ENCODE data around the gene MITF. TPM values are rescaled to one million over a fixed set of nuclear protein-coding genes. Genes with fewer than 3 reads are reported as not detected.
"Not testable (repeated sequence)": the region's sequence is repeated elsewhere in the genome, so short reads cannot be mapped to it uniquely, and the experiment has no call there.

Gene MITF
- total and polyA plus RNA-seq, 2 donors = 13.3 to 13.6 TPM

DNA sequence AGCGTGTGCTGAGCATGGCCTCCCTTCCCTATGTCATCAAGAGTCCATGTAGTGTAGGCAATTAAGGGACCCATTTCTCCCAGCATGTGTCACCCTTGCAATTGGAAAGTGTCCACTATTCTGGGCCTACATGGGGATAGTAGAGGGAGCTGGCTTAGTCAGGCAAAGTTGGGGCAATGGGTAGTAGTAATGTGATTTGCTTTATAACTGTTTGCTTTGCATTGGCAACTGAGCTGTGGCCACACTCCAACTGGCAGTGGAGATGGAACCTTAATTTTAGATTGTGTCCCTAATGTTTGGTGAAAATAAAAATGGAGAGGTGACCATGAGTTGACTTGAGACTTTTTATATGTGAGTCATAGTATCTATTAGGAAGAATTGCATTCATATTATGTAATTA is 162.5 kb downstream of the MITF start:
- no peaks in the 10 kb centered on the region for H3K36me3 ChIP-seq (ENCODE audit: insufficient read depth)
- no peak for DNase-seq (ENCODE audit: extremely low spot score)
- no peaks in the 10 kb centered on the region for H3K4me1 ChIP-seq (ENCODE audit: insufficient read depth)
- 98% methylated on average over 1 of the region's 1 CpG for WGBS
- no peak overlapping the region for H3K27ac ChIP-seq (ENCODE audit: low read depth)
- H3K4me3 ChIP-seq (ENCODE audit: low read depth, low read length) = no peak overlapping the region

DNA sequence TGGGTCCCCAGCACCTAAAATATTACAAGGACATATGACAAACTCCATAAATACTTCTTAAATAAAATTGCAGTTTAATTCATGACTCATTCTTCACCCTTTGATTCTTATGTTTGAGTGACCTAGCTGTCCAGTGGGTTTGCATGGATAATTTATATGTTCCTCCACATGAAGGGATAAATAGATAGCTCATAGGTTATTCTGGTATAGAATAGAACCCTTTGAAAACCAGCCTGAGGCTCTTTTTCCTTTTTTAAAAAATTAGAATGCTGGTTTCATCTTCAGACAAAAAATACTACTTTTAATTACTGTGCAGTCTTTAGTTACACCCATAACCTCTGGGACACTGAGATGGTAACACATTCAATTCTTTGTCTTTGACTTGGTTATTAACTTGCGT is 163.1 kb downstream of the MITF start:
- no peak overlapping the region for H3K4me3 ChIP-seq (ENCODE audit: low read depth, low read length)
- 96% methylated on average over 1 of the region's 1 CpG for WGBS
- H3K36me3 ChIP-seq (ENCODE audit: insufficient read depth) = no peaks in the 10 kb centered on the region
- H3K27ac ChIP-seq (ENCODE audit: low read depth) = no peak overlapping the region
- no peak for DNase-seq (ENCODE audit: extremely low spot score)
- no peaks in the 10 kb centered on the region for H3K4me1 ChIP-seq (ENCODE audit: insufficient read depth)

DNA sequence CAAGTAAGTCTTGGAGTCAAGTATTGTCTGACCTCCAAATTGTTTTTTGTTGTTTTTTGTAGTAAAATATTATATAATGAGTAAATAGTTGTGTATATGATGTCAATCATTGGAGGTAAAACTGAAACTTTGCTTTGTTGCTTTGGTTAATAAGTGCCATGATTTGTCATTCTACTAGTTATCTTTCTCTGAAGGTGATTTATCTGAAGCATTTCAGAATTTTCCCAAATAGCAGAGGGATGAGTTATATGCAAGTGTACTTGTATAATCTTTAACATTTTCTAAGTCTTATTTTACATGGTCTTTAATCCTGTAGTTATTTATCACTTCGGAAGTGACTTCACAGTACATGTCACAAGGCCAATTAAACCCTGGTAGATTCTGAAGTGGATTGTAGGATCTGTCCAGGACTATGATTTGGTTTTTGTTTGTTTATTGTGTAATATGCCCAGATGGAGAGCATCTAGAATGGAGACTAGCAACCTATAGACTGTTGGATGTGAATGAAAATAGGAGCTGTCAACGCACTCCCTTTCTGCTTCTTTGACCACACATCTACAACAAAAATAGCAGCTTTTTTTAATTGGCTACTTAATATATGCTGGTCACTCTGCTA is 167.2 kb downstream of the MITF start:
- H3K27ac ChIP-seq (ENCODE audit: low read depth) = no peak overlapping the region
- H3K4me3 ChIP-seq (ENCODE audit: low read depth, low read length) = no peak overlapping the region
- no peak for DNase-seq (ENCODE audit: extremely low spot score)
- no peaks in the 10 kb centered on the region for H3K36me3 ChIP-seq (ENCODE audit: insufficient read depth)
- WGBS = 96% methylated on average over 2 of the region's 2 CpGs
- no peaks in the 10 kb centered on the region for H3K4me1 ChIP-seq (ENCODE audit: insufficient read depth)

DNA sequence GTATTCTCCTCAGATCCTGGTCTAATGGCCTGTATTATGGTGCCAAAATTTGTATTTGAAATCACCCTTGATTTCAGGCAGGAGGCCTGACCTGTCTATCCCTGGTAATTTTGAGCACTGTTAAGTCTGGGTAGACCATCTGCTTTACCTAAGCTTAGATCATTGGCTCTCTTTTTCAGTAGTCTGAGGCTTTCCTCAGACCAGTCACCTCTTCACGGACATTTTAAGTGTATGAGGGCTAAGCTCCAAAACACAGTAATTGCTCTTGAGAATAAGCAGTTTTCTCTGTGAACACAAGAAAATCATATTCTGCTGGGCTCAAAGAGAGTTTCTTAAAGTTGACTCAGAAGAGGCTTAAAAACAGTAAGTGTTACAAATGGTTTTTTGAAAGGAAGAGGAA is 168.3 kb downstream of the MITF start:
- no peak for DNase-seq (ENCODE audit: extremely low spot score)
- H3K4me3 ChIP-seq (ENCODE audit: low read depth, low read length) = no peak overlapping the region
- H3K36me3 ChIP-seq (ENCODE audit: insufficient read depth) = no peaks in the 10 kb centered on the region
- H3K4me1 ChIP-seq (ENCODE audit: insufficient read depth) = no peaks in the 10 kb centered on the region
- WGBS = 71% methylated on average over 1 of the region's 1 CpG
- H3K27ac ChIP-seq (ENCODE audit: low read depth) = no peak overlapping the region

DNA sequence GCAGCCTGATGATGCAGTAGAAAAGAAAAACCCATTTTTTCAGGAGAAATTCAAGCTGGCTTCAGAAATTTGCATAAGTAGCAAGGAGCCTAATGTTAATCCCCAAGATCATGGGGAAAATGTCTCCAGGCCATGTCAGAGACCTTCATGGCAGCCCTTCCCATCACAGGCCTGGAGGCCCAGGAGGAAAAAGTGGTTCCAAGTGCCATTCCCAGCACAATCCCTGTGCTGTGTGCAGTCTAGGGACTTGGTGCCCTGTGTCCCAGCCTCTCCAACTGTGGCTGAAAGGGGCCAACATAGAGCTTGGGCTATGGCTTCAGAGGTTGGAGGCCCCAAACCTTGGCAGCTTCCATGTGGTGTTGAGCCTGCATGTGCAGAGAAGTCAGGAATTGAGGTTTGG is 170.6 kb downstream of the MITF start:
- H3K36me3 ChIP-seq (ENCODE audit: insufficient read depth); H3K4me1 ChIP-seq (ENCODE audit: insufficient read depth); H3K4me3 ChIP-seq (ENCODE audit: low read depth, low read length); H3K27ac ChIP-seq (ENCODE audit: low read depth); DNase-seq (ENCODE audit: extremely low spot score): not testable (repeated sequence)

DNA sequence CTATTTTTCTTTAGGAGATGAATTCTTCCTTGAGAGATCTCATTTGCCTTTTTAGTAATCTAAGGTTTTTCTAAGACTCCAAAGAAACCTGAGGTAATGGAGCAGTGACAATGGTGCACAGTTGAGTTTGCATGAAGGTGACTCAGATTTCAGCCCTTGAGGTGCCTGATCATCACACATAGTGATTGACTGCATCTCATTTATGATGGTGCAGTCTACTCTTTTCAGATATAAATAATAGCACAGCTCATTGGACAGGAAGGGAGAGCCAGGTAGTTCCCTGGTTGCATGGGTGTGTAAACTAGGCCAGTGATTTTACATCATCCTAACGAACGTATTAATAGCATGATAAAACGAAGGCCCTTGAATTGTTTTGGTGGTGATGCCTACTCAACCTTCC is 174.2 kb downstream of the MITF start:
- no peak for DNase-seq (ENCODE audit: extremely low spot score)
- Histone ChIP-seq H3K27ac (ENCODE audit: low read depth) (no peak overlapping the region), H3K36me3 (ENCODE audit: insufficient read depth) (no peaks in the 10 kb centered on the region), H3K4me1 (ENCODE audit: insufficient read depth) (no peaks in the 10 kb centered on the region), H3K4me3 (ENCODE audit: low read depth, low read length) (no peak overlapping the region)
- 95% methylated on average over 3 of the region's 3 CpGs for WGBS

DNA sequence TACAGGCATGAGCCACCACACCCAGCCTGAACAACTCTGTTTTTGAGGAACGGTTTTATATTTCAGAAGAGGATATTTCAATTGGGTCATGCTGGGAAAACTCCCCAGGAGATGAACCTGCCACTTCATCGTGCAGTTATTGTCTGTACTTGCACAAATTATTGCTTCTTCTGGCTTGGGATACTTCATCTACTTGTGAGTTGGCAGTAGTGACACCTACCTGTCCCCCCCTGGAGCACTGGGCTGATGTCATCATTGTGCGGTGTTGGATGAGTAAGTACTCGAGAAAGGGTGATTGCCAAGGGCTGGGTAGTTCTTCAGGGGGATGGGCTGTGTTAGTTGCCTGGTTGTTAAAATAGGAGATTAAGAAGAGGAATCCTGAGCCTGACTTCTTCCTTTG is 175.1 kb downstream of the MITF start:
- DNase-seq (ENCODE audit: extremely low spot score) = no peak
- no peaks in the 10 kb centered on the region for H3K4me1 ChIP-seq (ENCODE audit: insufficient read depth)
- H3K4me3 ChIP-seq (ENCODE audit: low read depth, low read length) = no peak overlapping the region
- WGBS = 90% methylated on average over 4 of the region's 4 CpGs
- no peaks in the 10 kb centered on the region for H3K36me3 ChIP-seq (ENCODE audit: insufficient read depth)
- no peak overlapping the region for H3K27ac ChIP-seq (ENCODE audit: low read depth)

DNA sequence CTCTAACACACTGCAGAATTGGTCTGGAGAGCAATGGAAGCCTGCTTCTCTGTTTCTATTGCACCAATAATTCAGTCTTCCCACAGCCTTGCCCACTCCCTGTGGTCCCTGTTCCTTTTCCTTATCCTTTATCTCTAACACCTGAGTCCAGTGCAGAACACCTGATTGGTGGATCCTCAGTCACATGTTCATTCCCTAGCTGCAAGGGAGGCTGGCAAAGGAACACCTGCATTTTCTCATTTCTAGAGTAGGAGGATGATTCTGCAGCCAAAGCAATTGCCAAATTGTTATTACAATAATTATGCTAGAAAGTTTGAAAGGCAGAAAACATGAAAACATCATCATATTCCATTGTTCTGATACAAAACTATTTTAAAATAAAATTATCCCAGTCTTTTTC is 176.5 kb downstream of the MITF start:
- no peak for DNase-seq (ENCODE audit: extremely low spot score)
- Histone ChIP-seq H3K36me3 (ENCODE audit: insufficient read depth) (no peaks in the 10 kb centered on the region), H3K27ac (ENCODE audit: low read depth) (no peak overlapping the region), H3K4me1 (ENCODE audit: insufficient read depth) (no peaks in the 10 kb centered on the region), H3K4me3 (ENCODE audit: low read depth, low read length) (no peak overlapping the region)

DNA sequence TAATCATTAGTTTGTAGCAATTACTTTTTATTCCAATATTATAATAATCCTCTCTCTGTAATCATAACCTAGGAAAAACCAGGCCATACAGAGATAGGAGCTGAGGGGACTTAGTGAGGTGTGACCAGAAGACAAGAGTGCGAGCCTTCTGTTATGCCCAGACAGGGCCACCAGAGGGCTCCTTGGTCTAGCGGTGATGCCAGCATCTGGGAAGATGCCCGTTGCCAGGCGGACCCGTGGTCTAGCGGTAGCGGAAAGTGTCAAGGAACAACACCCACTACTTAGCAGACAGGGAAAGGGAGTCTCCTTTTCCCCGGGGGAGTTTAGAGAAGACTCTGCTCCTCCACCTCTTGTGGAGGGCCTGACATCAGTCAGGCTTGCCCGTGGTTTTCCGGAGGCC is 180.7 kb downstream of the MITF start:
- H3K4me1 ChIP-seq (ENCODE audit: insufficient read depth); DNase-seq (ENCODE audit: extremely low spot score); H3K27ac ChIP-seq (ENCODE audit: low read depth); H3K4me3 ChIP-seq (ENCODE audit: low read depth, low read length); H3K36me3 ChIP-seq (ENCODE audit: insufficient read depth): not testable (repeated sequence)
- 74% methylated on average over 10 of the region's 10 CpGs for WGBS

DNA sequence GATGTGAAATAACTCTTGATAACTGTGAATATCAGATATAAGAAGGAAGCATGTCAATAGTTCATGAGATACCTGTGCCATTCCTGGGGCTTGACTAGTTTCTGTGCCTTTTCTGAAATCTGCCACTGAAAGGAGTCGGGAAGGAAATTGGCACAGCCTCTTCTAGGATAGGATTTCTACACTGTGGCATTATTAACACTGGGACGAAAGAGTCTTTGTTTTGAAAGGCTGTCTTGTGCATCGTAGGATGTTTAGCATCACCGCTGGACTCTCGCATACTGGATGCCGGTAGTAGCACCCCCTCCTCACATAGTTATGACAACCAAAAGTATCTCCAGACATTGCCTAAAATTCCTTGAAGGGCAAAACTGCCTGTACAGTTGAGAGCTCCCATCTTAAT is 182.4 kb downstream of the MITF start:
- no peak for DNase-seq (ENCODE audit: extremely low spot score)
- WGBS = 91% methylated on average over 6 of the region's 6 CpGs
- Histone ChIP-seq H3K4me3 (ENCODE audit: low read depth, low read length) (no peak overlapping the region), H3K27ac (ENCODE audit: low read depth) (no peak overlapping the region), H3K4me1 (ENCODE audit: insufficient read depth) (no peaks in the 10 kb centered on the region), H3K36me3 (ENCODE audit: insufficient read depth) (no peaks in the 10 kb centered on the region)

DNA sequence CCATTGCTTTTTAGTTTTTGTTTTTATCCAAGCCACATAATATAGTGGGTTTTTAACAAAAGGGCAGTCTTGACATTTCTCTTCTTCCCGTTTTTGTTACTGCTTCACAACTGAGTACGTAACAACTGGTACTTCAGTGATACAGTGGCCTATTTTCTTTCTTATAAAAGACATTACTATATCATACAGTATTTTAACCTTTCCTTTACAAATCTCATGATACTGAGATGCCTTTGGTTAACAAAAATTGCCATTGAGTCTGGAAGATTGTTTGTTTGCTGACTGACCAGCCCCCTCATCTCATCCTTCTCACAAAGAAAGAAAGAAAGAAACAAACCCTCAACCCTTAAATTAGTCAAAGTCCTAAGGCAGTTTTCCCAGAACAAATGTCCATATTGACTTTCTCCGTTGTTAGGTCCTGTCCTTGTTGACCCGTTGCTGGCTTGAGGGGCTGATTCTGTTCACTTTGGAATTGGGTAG is 183.3 kb downstream of the MITF start:
- DNase-seq (ENCODE audit: extremely low spot score) = no peak
- Histone ChIP-seq H3K4me3 (ENCODE audit: low read depth, low read length) (no peak overlapping the region), H3K36me3 (ENCODE audit: insufficient read depth) (no peaks in the 10 kb centered on the region), H3K4me1 (ENCODE audit: insufficient read depth) (no peaks in the 10 kb centered on the region), H3K27ac (ENCODE audit: low read depth) (no peak overlapping the region)
- 92% methylated on average over 4 of the region's 4 CpGs for WGBS

DNA sequence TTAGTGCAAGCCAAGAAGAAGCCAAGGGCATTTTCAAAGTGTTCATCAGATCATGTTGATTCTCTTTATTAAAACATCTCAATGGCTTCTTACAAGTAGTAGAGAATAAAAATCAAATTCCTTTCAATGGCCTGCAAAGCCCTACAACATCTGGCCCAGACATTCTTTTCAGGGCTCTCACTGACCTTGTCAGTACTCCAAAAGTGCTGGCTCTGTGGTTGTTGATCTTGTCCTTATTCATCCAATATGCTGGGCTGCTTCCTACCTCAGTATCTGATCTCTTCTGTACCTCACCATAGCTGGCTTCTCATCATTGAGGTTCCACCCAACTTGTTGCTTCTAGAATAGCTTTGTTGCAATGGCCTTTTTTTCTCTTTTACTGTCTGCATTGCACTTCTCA is 186.2 kb downstream of the MITF start:
- Histone ChIP-seq H3K4me1 (ENCODE audit: insufficient read depth) (no peaks in the 10 kb centered on the region), H3K4me3 (ENCODE audit: low read depth, low read length) (no peak overlapping the region), H3K36me3 (ENCODE audit: insufficient read depth) (no peaks in the 10 kb centered on the region), H3K27ac (ENCODE audit: low read depth) (no peak overlapping the region)
- DNase-seq (ENCODE audit: extremely low spot score) = no peak

DNA sequence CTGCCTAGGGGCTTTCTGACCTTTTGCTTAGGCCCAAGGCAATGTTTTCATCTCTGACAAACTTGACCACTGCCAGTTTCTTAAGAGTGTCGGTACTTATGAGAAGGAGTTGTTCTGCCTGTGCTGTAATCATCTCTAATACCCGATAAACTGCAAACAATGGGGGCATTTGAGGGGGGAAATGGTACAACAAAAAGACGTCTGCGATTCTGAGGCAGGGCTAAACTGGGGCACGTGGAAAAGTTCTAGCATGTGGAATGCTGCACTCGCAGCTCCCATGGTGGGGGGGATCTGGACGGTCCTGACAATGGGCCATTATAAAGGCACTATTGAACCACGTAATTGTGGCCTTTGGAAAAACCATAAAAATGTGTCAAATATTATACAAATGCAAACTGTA is 187.1 kb downstream of the MITF start:
- Histone ChIP-seq H3K4me1 (ENCODE audit: insufficient read depth) (no peaks in the 10 kb centered on the region), H3K4me3 (ENCODE audit: low read depth, low read length) (no peak overlapping the region), H3K27ac (ENCODE audit: low read depth) (no peak overlapping the region), H3K36me3 (ENCODE audit: insufficient read depth) (no peaks in the 10 kb centered on the region)
- 89% methylated on average over 8 of the region's 8 CpGs for WGBS
- DNase-seq (ENCODE audit: extremely low spot score) = no peak

DNA sequence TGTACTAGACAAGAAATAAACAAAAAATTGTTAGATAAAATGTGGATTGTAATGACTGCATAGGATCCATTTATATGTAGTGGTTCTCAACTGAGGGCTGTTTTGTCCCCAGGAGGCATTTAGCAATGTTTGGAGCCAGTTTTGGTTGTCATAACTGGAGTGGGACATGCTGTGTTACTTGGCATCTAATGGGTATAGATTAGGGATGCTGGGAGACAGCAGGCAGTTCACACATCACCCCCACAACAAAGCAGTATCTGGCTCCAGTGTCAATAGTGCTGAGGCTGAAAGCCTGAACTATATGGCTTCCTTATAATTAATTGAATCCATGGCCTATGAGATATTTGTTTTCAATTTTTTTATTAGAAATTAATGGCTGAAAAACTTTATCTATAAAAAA is 188.3 kb downstream of the MITF start:
- no peak for DNase-seq (ENCODE audit: extremely low spot score)
- Histone ChIP-seq H3K27ac (ENCODE audit: low read depth) (no peak overlapping the region), H3K4me3 (ENCODE audit: low read depth, low read length) (no peak overlapping the region), H3K36me3 (ENCODE audit: insufficient read depth) (no peaks in the 10 kb centered on the region), H3K4me1 (ENCODE audit: insufficient read depth) (no peaks in the 10 kb centered on the region)

DNA sequence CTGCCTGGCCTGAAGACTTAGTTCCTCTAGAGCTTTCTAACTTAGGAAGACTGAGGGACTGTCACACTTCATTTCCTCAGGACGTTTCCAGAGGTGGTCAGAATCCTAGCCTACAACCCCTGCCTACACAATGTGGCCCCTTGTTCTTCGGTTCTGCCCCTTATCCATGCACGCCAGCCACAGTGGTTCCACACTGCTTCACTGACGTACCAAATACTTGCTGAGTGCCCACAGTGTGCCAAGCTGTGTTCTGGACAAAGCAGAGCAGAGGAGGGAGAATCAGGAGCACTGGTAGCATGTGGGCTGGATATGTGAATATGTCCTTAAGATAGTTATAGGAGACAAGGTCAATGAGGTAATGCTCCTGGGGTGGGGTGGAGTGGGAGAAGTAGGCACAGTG is 189.8 kb downstream of the MITF start:
- DNase-seq (ENCODE audit: extremely low spot score) = no peak
- Histone ChIP-seq H3K4me3 (ENCODE audit: low read depth, low read length) (no peak overlapping the region), H3K36me3 (ENCODE audit: insufficient read depth) (no peaks in the 10 kb centered on the region), H3K27ac (ENCODE audit: low read depth) (no peak overlapping the region), H3K4me1 (ENCODE audit: insufficient read depth) (no peaks in the 10 kb centered on the region)
- WGBS = 87% methylated on average over 4 of the region's 4 CpGs
